ENCODE results near the gene UNC5C.
"Not testable (repeated sequence)": the region's sequence is repeated elsewhere in the genome, so short reads cannot be mapped to it uniquely, and the experiment has no call there.

The UNC5C gene

GRCh38 chr4:95181243-95181995 is 367.4 kb downstream of the UNC5C start:
- no peak overlapping the region for H3K27ac Mint-ChIP-seq

GRCh38 chr4:95180531-95181242 is 368.1 kb downstream of the UNC5C start:
- Mint-ChIP-seq H3K4me3 (no peak overlapping the region), H3K27ac (no peak overlapping the region), H3K9me3 (no peaks in the 10 kb centered on the region), H3K27me3 (peaks cover 2% of the 10 kb centered on the region), H3K36me3 (no peaks in the 10 kb centered on the region), H3K4me1 (no peaks in the 10 kb centered on the region)
- DNase-seq (ENCODE audit: low spot score in 2 of 2), result no peak
- no peak for ATAC-seq (ENCODE audit: low read depth)

More at GRCh38 chr4:95181243-95181995, 367.4 kb downstream of the UNC5C start:
- ATAC-seq (ENCODE audit: low read depth) (no peak), DNase-seq (ENCODE audit: low spot score in 2 of 2) (no peak)
- H3K36me3 Mint-ChIP-seq, result no peaks in the 10 kb centered on the region
- H3K4me3 Mint-ChIP-seq, result no peak overlapping the region
- H3K27me3 Mint-ChIP-seq, result peaks cover 2% of the 10 kb centered on the region
- no peaks in the 10 kb centered on the region for H3K4me1 Mint-ChIP-seq
- no peaks in the 10 kb centered on the region for H3K9me3 Mint-ChIP-seq

- Mint-ChIP-seq H3K9me3 (no peaks in the 10 kb centered on the region), H3K27me3 (peaks cover 2% of the 10 kb centered on the region), H3K27ac (no peak overlapping the region), H3K4me3 (no peak overlapping the region), H3K36me3 (no peaks in the 10 kb centered on the region), H3K4me1 (no peaks in the 10 kb centered on the region)
- DNase-seq (ENCODE audit: low spot score in 2 of 2), result no peak
- no peak for ATAC-seq (ENCODE audit: low read depth)
Observed at GRCh38 chr4:95178938-95179337, 369.8 kb downstream of the UNC5C start.

GRCh38 chr4:95171377-95171776 is 377.4 kb downstream of the UNC5C start:
- not testable (repeated sequence) for DNase-seq (ENCODE audit: low spot score in 2 of 2); H3K27me3 Mint-ChIP-seq

GRCh38 chr4:95170176-95170575 is 378.6 kb downstream of the UNC5C start:
- peaks cover 3% of the 10 kb centered on the region for H3K4me1 Mint-ChIP-seq
- H3K27ac Mint-ChIP-seq, result no peak overlapping the region

More at GRCh38 chr4:95171377-95171776, 377.4 kb downstream of the UNC5C start:
- not testable (repeated sequence) for H3K4me3 Mint-ChIP-seq; H3K4me1 Mint-ChIP-seq; ATAC-seq (ENCODE audit: low read depth); H3K36me3 Mint-ChIP-seq; H3K27ac Mint-ChIP-seq; H3K9me3 Mint-ChIP-seq

GRCh38 chr4:95167805-95168204 is 381.0 kb downstream of the UNC5C start:
- H3K27ac Mint-ChIP-seq, result no peak overlapping the region
- ATAC-seq (ENCODE audit: low read depth) (no peak), DNase-seq (ENCODE audit: low spot score in 2 of 2) (no peak)
- H3K4me1 Mint-ChIP-seq, result peaks cover 3% of the 10 kb centered on the region
- peaks cover 1% of the 10 kb centered on the region for H3K27me3 Mint-ChIP-seq
- H3K9me3 Mint-ChIP-seq, result no peaks in the 10 kb centered on the region
- H3K36me3 Mint-ChIP-seq, result no peaks in the 10 kb centered on the region
- no peak overlapping the region for H3K4me3 Mint-ChIP-seq

More at GRCh38 chr4:95170176-95170575, 378.6 kb downstream of the UNC5C start:
- no peak for DNase-seq (ENCODE audit: low spot score in 2 of 2)
- no peak for ATAC-seq (ENCODE audit: low read depth)
- Mint-ChIP-seq H3K36me3 (no peaks in the 10 kb centered on the region), H3K9me3 (no peaks in the 10 kb centered on the region), H3K4me3 (no peak overlapping the region), H3K27me3 (no peaks in the 10 kb centered on the region)

- H3K27ac Mint-ChIP-seq, result no peak overlapping the region
- H3K4me1 Mint-ChIP-seq, result peaks cover 3% of the 10 kb centered on the region
- peak in 1 of 2 donors; percentile 29 for DNase-seq (ENCODE audit: low spot score in 2 of 2)
- peak; percentile 39 for ATAC-seq (ENCODE audit: low read depth)
- H3K36me3 Mint-ChIP-seq, result no peaks in the 10 kb centered on the region
- H3K9me3 Mint-ChIP-seq, result no peaks in the 10 kb centered on the region
- peaks cover 2% of the 10 kb centered on the region for H3K27me3 Mint-ChIP-seq
- no peak overlapping the region for H3K4me3 Mint-ChIP-seq
Observed at GRCh38 chr4:95165926-95166524, 382.7 kb downstream of the UNC5C start.

- H3K4me1 Mint-ChIP-seq, result peaks cover 3% of the 10 kb centered on the region
- DNase-seq (ENCODE audit: low spot score in 2 of 2) (no peak), ATAC-seq (ENCODE audit: low read depth) (no peak)
- no peaks in the 10 kb centered on the region for H3K36me3 Mint-ChIP-seq
- peaks cover 2% of the 10 kb centered on the region for H3K27me3 Mint-ChIP-seq
- H3K4me3 Mint-ChIP-seq, result no peak overlapping the region
- no peak overlapping the region for H3K27ac Mint-ChIP-seq
- H3K9me3 Mint-ChIP-seq, result no peaks in the 10 kb centered on the region
Observed at GRCh38 chr4:95162867-95163266, 385.9 kb downstream of the UNC5C start.

GRCh38 chr4:95161781-95162469 is 386.8 kb downstream of the UNC5C start:
- H3K9me3 Mint-ChIP-seq, result no peaks in the 10 kb centered on the region

GRCh38 chr4:95159384-95159783 is 389.4 kb downstream of the UNC5C start:
- peaks cover 2% of the 10 kb centered on the region for H3K27me3 Mint-ChIP-seq
- DNase-seq (ENCODE audit: low spot score in 2 of 2), result no peak
- no peak overlapping the region for H3K27ac Mint-ChIP-seq
- H3K4me1 Mint-ChIP-seq, result no peaks in the 10 kb centered on the region
- H3K9me3 Mint-ChIP-seq, result no peaks in the 10 kb centered on the region
- ATAC-seq (ENCODE audit: low read depth), result no peak
- H3K36me3 Mint-ChIP-seq, result no peaks in the 10 kb centered on the region
- H3K4me3 Mint-ChIP-seq, result no peak overlapping the region

More at GRCh38 chr4:95161781-95162469, 386.8 kb downstream of the UNC5C start:
- H3K27ac Mint-ChIP-seq, result no peak overlapping the region
- H3K36me3 Mint-ChIP-seq, result no peaks in the 10 kb centered on the region
- H3K27me3 Mint-ChIP-seq, result peaks cover 2% of the 10 kb centered on the region
- DNase-seq (ENCODE audit: low spot score in 2 of 2) (no peak), ATAC-seq (ENCODE audit: low read depth) (no peak)
- H3K4me3 Mint-ChIP-seq, result no peak overlapping the region
- H3K4me1 Mint-ChIP-seq, result peaks cover 3% of the 10 kb centered on the region

- ATAC-seq (ENCODE audit: low read depth), result no peak
- Mint-ChIP-seq H3K4me3 (no peak overlapping the region), H3K4me1 (no peaks in the 10 kb centered on the region)
Observed at GRCh38 chr4:95158626-95159025, 390.1 kb downstream of the UNC5C start.

GRCh38 chr4:95158045-95158444 is 390.7 kb downstream of the UNC5C start:
- no peak for ATAC-seq (ENCODE audit: low read depth)
- H3K4me3 Mint-ChIP-seq, result no peak overlapping the region
- DNase-seq (ENCODE audit: low spot score in 2 of 2), result no peak
- H3K9me3 Mint-ChIP-seq, result no peaks in the 10 kb centered on the region
- H3K4me1 Mint-ChIP-seq, result no peaks in the 10 kb centered on the region
- peaks cover 2% of the 10 kb centered on the region for H3K27me3 Mint-ChIP-seq
- H3K27ac Mint-ChIP-seq, result no peak overlapping the region
- no peaks in the 10 kb centered on the region for H3K36me3 Mint-ChIP-seq

More at GRCh38 chr4:95158626-95159025, 390.1 kb downstream of the UNC5C start:
- no peak for DNase-seq (ENCODE audit: low spot score in 2 of 2)
- no peaks in the 10 kb centered on the region for H3K36me3 Mint-ChIP-seq
- peaks cover 2% of the 10 kb centered on the region for H3K27me3 Mint-ChIP-seq
- H3K27ac Mint-ChIP-seq, result no peak overlapping the region
- no peaks in the 10 kb centered on the region for H3K9me3 Mint-ChIP-seq

- Mint-ChIP-seq H3K9me3 (no peaks in the 10 kb centered on the region), H3K27ac (no peak overlapping the region), H3K36me3 (no peaks in the 10 kb centered on the region), H3K4me3 (no peak overlapping the region), H3K4me1 (no peaks in the 10 kb centered on the region), H3K27me3 (no peaks in the 10 kb centered on the region)
- no peak for ATAC-seq (ENCODE audit: low read depth)
- no peak for DNase-seq (ENCODE audit: low spot score in 2 of 2)
Observed at GRCh38 chr4:95157596-95157995, 391.2 kb downstream of the UNC5C start.

GRCh38 chr4:95156452-95156765 is 392.4 kb downstream of the UNC5C start:
- Mint-ChIP-seq H3K4me1 (no peaks in the 10 kb centered on the region), H3K27ac (no peak overlapping the region), H3K4me3 (no peak overlapping the region), H3K27me3 (no peaks in the 10 kb centered on the region), H3K9me3 (no peaks in the 10 kb centered on the region), H3K36me3 (no peaks in the 10 kb centered on the region)
- DNase-seq (ENCODE audit: low spot score in 2 of 2), result no peak
- no peak for ATAC-seq (ENCODE audit: low read depth)

Measured in memory B cell (primary cell).